Neural cell (in vitro differentiated cells): ENCODE measurements around the gene MOGAT3.

Source experiments
- CTCF ChIP-seq: fragments of 450-650 bp; IDR thresholded peaks from 2 replicates; pipeline ENCODE4 v1.5.1; 2014; ENCODE audit warnings: antibody characterized with exemption, mild to moderate bottlenecking, moderate library complexity; ENCODE audit not compliant: poor library complexity, severe bottlenecking
- EZH2 ChIP-seq: fragments of 200-600, 300-800 bp; shearing (Covaris generic), sonication (generic); IDR thresholded peaks from 2 replicates; pipeline ENCODE4 v1.6.1; 2014; ENCODE audit warnings: antibody characterized with exemption, low read length, borderline replicate concordance, mild to moderate bottlenecking; ENCODE audit not compliant: insufficient read depth, poor library complexity, severe bottlenecking

DNA sequence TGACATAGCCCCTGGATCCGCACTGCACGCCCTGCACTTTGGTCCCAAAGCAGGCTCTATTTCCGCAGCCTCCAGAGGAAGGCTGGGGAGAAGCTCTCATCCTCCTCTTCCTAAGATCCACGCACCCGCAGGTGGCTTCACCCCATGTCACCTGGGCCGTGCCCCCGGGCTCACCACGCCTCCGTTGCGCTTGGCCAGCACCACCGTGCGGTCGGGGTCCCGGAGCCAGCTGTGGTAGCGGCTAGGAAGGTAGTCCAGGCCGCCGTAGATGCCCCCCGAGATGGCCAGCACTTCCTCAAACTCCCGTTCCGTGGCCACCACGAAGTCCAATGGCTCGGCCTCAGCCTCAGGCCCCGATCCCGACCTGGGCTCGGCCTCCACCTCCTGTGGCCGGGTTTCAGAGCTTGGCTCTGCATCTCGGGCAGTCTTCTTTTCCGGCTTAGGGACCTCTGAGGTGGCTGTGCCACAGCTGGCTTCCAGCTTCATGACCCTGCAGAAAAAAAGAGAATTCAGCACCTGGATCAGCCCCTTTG, 26.4 kb downstream of the MOGAT3 start:
- no peak for TF ChIP-seq CTCF
- TF ChIP-seq EZH2 = no peak
